ENCODE results near the gene MIOX. TPM values are rescaled to one million over a fixed set of nuclear protein-coding genes. Genes with fewer than 3 reads are reported as not detected.

Gene MIOX
- total RNA-seq, 1 donor from 2014 or later = not detected

DNA sequence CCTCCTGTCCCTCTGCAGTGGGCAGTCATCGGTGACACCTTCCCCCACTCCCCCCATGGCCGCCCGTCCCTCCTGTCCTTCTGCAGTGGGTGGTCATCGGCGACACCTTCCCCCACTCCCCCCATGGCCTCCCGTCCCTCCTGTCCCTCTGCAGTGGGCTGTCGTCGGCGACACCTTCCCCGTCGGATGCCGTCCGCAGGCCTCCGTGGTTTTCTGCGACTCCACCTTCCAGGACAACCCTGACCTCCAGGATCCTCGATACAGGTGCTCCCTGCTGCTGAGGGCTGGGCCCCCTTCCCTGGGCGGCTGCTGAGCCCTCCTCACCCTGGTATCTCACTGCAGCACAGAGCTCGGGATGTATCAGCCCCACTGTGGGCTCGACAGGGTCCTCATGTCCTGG, 2.2 kb downstream of the MIOX start:
- ATAC-seq = no peak
- DNase-seq (ENCODE audit: low spot score) = no peak

DNA sequence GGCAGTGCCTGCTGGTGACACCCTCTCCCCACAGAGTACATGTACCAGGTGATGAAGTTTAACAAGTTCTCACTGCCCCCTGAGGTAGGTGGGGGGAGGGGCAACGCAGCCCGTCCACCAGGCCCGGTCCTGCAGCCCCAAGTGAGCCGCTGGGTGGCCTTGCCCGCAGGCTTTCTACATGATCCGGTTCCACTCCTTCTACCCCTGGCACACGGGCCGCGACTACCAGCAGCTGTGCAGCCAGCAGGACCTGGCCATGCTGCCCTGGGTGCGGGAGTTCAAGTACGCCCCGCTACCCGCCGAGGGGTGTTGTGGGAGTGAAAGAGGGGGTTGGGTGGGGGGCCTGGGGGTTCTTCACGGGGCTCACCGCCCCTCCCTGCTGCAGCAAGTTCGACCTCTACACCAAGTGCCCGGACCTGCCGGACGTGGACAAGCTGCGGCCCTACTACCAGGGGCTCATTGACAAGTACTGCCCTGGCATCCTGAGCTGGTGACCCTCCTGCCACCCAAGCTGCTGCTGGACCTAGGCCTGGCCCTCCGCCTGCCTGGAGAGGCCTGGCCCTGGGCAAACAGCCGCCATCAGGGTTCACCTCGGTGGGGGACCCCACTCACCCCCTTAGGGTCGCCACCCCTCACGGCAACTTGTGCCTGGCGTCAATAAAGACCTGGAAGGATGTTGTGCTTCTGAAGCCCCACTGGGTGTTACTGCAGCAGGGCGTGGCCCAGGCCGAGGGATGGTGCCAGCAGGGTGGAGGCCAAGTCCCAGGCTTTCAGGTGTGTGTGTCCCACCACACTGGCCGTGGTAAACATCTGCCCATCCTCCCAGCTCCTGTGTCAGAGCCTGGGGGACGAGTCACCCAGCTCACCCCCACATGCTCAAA, 2.9 kb downstream of the MIOX start:
- ATAC-seq = no peak
- no peak for DNase-seq (ENCODE audit: low spot score)

DNA sequence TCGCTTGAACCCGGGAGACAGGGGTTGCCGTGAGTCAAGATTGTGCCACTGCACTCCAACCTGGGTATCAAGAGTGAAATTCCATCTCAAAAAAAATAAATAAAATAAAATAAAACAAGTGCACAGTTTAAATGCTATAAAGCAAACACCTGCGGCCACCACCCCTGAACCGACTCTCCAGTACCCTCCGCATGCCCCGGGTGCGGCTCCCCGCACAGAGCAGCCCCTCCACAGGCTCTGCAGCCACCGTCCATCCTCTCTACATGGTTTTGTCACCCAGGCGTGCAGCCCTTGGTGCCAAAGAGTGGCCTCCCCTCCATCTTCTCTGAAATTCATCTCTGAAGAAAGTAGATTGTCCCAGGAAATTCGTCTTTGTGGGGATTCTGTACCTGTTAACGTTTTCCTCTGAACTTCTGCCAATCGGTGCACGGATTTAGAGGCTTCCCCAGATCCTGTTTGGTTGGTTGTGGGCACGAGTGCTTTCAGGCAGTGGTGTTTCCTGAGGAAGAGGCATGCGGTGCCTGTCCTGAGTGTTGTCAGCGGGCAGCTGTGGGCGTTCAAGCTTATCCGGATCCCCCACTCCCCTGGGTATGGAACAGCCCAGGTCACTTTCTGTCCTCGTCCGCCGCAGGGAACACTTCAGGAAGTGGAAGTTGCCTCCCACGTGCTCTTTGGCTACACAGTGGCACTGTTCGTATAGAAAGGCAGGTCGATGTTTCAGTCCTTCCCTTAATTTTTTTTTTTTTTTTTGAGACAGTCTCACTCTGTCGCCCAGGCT, 4.1 kb downstream of the MIOX start:
- no peak for DNase-seq (ENCODE audit: low spot score)
- no peak for ATAC-seq

DNA sequence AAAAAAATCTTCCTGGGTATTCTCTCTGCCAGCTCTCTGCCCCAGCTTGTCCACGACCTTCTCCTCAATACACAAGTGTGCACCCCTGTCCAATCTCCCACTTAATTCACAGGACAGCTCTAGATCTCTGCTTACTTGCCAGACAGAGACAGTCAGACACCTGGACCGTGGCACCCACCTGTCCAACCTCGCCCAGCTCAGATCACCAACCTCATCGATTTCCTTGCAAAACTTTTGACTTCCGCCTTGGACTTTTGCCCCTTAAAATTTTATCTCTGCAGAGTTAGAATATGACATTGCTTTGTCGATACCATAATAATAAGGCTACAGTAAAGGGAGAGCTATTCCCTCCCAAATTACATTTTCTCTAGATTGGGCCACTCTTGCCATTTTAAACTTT, 10.4 kb downstream of the MIOX start:
- ATAC-seq (no peak), DNase-seq (ENCODE audit: low spot score) (no peak)

DNA sequence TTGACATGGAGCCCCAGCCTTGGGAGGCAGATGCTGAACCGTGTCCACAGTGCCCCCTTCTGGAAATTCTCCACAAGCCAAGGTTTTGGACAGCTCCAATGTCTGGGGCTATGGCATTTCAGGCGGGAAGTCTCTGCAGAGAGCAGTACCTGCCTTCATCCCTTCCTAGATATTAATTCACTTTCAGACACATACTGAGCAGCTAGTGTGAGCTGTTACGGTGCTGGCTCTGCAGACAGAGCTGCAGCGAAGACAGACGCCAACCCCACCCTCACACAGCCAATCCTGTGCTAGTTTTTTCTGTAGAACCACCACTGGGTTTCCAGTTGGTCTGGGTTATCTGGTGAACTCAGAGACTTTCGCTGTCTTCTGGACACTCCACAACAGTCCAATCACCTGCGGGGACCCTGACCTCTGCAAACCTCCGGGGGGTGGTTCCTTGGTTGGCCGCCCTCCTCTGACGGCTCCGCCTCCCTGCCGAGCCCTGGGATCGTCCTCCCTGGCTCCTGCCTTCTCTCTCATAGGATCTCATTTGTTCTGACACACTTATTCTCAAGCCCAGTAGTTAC, 11.7 kb downstream of the MIOX start:
- DNase-seq (ENCODE audit: low spot score) (peak; percentile 84), ATAC-seq (peak; percentile 94)

DNA sequence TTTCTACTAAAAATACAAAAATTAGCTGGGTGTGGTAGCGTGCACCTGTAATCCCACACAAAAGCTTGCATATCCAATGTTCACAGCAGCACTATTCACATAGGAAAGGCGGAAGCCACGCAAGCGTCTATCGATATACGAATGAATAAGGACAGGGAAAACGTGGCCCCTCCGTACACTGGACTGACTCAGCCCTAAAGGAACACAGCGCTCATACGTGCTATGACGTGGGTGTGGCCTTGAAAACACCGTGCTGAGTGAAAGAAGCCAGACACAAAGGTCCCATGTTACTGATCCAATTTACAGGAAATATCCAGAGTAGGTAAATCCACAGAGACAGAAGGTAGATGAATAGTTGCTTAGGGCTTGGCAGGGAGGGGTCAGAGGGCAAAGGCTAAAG, 13.8 kb downstream of the MIOX start:
- no peak for ATAC-seq
- DNase-seq (ENCODE audit: low spot score) = no peak

DNA sequence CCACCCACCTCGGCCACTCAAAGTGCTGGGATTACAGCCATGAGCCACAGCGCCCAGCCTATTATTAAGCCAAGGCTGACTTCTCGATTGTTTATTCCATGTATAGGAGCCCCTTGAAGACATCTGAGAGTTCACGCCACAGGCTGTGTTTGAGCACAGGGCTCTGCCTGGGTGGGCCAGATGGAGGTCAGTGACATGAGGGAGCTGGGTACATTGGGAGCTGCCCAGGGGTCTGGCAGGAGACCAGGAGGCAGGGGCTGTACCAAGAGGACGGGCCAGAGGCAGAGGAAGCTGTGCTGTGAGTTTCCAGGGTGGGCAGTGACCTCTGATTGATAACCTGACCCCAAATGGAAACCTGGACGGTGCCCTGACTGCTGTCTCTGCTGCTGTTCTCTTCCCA, 15.4 kb downstream of the MIOX start:
- DNase-seq (ENCODE audit: low spot score) = no peak

DNA sequence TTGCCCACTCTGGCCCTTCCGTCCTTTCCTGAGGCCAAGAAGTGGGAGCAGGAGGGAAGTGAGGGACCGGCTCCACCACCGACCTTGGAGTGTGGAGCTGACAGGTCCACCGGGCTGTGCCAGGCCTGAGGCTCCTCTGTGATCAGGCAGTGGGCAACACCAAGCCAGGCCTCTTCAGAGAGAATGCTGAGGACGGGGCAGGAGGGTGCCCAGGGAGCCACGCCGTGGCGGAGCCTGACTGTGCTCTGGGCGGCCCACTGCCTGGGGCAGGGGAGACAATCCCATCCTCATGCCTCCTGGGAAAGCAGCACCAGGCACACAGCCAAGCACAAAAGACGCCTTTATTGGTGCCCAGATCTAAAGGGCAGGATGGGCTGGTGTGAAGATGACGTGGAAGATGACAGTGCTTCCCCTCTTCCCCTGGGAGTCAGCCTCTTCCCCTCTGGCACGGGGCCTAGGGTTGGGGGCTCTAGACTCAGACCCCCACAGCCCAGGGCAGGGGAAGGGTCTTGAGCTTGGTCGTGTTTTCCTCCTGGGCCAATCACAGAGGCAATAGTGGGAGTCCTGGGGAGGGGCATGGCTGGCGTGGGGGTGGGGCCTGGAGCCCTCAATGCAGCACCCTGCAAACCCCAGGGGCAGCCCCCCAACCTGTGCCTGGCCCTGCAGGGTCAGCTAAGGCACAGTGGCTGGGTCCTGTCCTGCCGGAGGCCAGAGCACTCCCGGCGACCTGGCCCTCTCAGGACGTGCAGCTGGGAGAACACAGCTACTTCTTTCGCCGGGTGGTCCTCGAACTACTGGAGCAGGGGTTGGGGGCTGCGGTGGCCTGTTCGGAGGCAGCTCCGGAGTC, 16.2 kb downstream of the MIOX start:
- ATAC-seq (no peak), DNase-seq (ENCODE audit: low spot score) (no peak)

More for the DNA sequence above, 15.4 kb downstream of the MIOX start:
- ATAC-seq = no peak

DNA sequence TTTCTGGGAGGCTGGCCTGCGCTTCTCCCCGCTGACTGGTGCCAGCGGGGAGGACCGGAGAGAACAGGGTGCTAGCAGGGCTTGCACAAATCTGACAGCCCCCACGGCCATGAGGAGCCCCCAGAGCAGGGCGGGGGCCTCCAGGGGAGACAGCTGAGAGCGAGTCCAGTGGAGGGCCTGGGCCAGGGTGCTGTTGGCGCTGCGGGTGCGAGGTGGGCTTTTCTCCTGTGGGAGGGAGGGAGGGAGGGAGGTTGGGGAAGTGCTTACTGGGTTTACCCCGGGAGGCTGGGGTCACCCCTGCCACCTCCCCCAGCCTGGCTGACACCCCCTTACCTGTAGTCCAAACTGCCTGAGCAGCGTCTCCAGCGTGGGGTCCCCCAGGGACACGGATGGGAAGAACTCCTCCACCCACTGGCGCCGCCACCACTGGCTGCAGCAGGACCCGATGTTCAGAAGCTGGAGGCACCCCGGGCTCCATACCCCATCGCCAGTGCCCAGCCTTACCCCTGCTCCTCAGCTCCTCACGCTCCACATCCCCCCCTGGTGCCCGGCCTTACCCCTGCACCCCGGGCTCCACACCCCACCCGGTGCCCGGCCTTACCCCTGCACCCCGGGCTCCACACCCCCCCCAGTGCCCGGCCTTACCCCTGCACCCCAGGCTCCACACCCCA, 17.0 kb downstream of the MIOX start:
- no peak for ATAC-seq
- no peak for DNase-seq (ENCODE audit: low spot score)

DNA sequence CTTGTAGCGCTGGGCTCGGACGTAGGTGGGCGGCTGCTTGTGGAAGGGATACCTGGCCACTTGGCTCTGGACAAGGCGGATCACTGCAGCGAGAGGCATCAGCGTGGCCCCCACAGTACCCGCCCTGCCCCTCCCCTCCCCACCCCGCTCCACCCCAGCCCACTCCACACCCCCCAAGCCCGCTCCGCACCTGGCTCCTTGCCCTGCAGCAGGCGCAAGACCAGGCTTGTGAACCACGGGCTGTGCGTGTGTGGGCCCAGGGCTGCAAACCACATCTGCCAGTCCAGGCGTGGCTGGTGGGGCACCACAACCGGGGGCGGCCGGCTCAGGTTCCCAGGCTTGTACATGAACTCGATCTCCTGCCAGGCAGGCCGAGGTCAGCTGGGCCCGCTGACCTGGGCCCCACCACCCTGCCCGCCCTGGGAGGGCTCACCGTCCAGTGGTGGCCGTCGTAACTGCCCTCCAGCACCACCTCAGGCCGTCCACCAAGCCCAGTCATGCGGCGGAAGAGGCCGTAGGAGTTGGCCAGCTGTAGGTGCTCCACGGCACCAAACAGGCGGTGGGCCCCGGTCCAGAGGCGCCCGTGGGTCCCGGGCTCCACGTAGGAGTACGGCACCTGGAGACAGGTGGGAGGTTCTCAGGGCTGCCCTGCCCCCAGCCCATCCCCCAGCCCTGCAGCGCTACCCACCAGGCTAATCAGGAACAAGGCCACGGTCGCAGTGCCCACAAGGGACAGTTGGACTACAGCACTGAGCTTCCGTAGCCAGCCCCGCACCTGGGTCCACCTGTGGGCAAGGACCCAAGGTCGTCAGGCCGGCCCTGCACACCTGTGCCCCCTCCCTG, 17.9 kb downstream of the MIOX start:
- no peak for DNase-seq (ENCODE audit: low spot score)
- ATAC-seq = no peak

DNA sequence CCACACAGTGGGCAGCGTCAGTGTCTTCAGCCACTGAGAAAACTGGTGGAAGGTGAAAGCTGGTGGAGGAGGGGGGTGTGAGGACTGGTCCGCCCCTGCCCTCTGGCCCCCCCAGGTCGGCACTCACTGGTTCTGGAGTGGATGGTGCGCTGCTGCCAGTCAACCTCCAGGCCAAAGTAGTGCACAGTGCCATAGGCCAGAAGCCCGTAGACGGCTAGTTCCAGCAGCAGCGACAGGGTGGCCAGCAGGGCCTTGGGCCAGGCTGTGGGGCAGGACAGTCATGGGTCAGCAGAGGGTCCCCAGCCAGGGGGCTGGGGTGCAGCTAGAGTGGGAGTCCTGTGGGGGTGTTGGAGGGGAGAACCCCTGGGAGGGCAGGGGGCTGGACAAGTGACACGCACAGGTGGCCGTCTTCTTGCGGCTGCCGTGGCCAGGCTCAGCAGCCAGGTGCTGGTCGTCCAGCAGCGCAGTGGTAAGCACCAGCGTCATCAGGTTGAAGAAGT, 18.7 kb downstream of the MIOX start:
- ATAC-seq = no peak
- no peak for DNase-seq (ENCODE audit: low spot score)

DNA sequence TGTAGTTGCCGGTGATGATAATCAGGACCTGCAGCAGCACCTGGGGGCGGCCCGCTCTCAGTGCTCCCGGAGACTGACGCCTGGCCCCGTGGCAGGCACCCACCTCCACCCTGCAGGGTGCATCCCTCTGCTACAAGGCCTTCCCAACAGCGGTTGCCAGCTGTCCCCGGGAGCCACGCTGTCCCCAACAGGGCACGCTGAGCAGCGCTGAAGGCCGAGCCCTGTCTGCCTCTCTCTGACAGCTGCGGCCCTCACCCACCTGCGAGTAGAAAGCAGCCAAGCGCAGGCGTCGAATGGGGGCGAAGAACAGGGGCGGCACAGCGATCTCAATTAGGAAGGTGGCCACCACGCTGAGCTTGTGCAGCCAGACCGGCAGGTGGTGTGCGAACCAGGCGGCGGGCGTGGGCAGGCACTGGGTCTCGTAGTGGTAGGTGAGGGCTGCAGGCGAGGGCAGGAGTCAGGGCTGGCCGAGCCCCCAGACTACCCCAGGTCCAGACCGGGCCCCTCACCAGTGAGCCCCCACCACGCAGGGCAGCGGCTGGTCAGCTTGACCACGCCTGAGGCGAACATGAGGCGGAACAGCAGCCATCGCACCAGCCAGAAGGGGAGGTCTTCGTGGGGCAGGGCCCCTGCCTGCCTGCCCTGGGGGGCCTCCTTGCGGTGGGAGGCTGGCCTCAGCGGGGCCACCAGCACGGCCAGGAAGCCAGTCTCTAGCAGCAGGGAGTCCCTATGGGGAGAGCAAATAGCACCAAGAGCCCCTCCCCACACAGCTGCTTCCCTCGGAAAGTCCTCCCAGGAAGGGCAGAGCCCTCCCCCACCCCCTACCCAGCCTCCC, 19.3 kb downstream of the MIOX start:
- no peak for ATAC-seq
- DNase-seq (ENCODE audit: low spot score) = no peak

DNA sequence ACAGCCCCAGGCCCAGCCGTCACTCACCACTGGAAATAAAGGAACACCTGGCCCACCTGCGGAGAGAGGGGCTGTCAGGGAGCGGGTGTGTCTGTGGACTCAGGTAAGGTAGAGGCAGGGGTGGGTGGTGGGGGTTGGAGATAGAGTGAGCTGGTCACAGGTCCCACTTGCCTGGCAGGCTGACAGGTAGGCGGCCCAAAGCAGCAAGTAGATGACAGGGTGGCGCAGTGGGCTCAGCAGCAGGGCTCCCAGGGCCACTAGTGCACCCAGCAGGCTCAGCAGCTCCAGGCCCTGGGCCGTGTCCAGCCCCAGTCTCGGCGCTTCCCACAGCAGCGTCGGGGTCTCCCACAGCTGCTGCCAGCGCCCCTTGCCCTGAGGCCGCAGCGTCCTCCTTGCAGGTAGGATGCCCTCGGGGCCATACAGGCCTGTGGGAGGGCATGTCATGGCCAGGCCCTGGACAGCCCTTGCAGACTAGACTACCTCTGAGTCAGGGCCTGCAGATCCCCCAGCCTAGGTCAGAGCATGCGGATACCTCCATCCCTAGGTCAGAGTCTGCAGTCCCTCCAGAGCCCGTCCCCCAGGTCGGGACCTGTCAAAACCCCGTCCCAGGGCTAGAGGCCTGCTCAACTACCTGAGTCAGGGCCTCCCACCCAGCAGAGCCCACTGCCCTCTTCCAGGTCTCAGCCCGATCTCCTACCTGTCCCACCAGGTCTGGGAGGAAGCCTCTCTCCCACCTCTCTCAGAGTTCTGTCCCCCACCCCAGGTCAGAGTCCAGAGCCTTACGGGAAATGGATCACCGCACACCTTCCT, 20.2 kb downstream of the MIOX start:
- ATAC-seq (peak; percentile 1), DNase-seq (ENCODE audit: low spot score) (no peak)

DNA sequence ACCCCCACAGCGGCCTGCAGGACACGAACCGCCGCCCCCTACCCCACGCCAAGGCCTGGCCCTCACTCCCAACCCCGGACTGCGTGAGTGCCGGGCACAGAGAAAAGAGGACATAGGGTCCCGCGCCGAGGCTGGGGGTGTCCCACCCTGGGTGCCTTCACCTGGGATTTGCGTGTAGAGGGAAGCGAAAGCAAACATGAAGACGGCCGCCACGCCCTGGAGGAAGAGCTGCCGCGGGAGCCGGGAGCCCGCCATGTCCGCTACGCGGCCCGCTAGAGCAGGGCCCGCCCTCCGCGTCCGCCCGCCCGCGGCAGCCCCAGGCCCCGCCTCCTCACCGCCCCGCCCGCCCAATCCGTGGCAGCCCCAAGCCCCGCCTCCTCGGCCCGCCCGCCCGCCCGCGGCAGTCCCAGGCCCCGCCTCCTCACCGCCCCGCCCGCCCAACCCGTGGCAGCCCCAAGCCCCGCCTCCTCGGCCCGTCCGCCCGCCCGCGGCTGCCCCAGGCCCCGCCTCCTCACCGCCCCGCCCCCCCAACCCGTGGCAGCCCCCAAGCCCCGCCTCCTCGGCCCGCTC, 20.8 kb downstream of the MIOX start, which contains the start of gene LMF2:
LMF2 (minus strand) TSS at position 282 of the 570 bp plus-strand sequence; CDS start at position 255, 27 bp downstream.
- DNase-seq (ENCODE audit: low spot score) = peak; percentile 92
- ATAC-seq = peak; percentile 84

DNA sequence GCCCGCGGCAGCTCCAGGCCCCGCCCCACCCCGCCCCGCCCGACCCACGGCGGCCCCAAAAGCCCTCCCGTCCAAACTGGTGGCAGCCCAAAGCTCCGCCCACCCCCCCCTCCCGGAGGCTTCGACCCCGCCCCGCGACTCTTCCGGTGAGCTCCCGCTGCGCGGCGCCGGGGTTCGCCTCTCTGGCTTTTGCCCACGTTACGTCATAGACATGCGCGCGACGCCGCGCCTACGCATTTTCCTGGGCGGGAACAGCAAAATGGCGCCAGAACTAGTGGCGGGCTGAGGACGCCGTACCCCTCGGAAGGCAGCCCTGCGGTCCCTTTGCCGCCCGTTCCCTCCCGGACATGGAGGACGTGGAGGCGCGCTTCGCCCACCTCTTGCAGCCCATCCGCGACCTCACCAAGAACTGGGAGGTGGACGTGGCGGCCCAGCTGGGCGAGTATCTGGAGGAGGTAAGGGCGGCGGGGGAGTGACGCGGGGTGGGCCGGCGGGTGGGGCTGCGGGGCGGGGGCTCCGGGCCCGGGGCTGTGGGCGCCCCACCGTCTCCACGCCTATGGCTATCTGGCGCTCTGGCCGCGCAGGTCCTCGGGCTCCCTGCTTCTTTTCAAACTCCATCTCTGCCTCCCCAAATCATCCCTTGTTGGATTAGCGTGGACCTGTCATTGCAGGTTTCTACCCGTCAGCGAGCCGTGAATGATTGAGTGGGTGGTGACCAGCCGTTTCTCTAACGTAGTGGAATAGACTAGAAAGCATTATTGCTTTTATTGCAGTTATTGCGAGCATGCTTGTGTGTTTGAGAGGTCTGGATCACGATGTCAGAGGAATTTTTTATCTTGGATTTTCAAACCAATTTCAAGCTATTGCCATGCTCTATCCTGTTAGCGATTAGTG, 21.6 kb downstream of the MIOX start, which contains the start of gene NCAPH2:
NCAPH2 (plus strand) TSS at position 234 of the 894 bp plus-strand sequence; CDS start at position 348, 114 bp downstream.
- DNase-seq (ENCODE audit: low spot score) (peak; percentile 97), ATAC-seq (peak; percentile 84)

DNA sequence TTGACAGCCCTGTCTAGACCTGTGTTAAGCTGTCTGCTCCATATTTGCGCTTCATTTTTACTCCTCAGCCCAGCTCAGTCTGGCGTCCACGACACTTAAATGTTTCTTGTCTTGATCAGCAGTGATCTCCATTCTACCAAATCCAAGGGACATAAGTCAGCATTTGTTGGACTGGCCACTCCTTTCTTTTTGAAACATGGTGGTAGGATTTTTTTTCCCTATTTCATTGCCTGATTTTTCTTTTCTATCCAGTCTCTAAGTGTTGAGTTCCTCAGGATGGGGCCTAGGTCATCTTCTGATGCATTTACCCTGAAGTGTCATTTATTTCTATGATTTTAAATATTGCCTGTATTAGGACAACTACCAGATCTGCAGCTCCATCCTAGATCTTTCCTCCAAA, 22.2 kb downstream of the MIOX start:
- DNase-seq (ENCODE audit: low spot score) (no peak), ATAC-seq (no peak)
